Thoracic aorta (tissue), 2 donors: ENCODE measurements around the gene TATDN3. TPM values are rescaled to one million over a fixed set of nuclear protein-coding genes. Genes with fewer than 3 reads are reported as not detected.

Experiments used
- ATAC-seq: fragments of 150-250 bp; one replicate; pipeline ENCODE4 v1.8.0; 2017; ENCODE audit warnings: low read depth; ENCODE audit not compliant: insufficient number of reproducible peaks, low FRiP score
- DNase-seq: peaks from one replicate; pipeline ENCODE4 v3.0.0-alpha.2; 2020; ENCODE audit warnings: low spot score
- H3K27ac ChIP-seq, 2 donors: fragments of 200-600 bp; sonication (generic); 1 replicate in 1 of 2; 2 replicates in 1 of 2; pipeline ENCODE4 v1.5.1; 2016; ENCODE audit warnings: mild to moderate bottlenecking in 2 of 2, moderate library complexity in 2 of 2
- H3K27me3 ChIP-seq: fragments of 200-600 bp; sonication (generic); replicated peaks from 2 replicates; pipeline ENCODE4 v1.6.0; 2016; ENCODE audit warnings: mild to moderate bottlenecking; ENCODE audit not compliant: insufficient read depth
- H3K36me3 ChIP-seq: fragments of 200-600 bp; sonication (generic); one replicate; pipeline ENCODE4 v1.5.1; 2016
- H3K4me1 ChIP-seq, 2 donors: fragments of 200-600 bp; sonication (generic); 1 replicate in 1 of 2; 2 replicates in 1 of 2; pipeline versions ENCODE4 v1.5.1 to v1.6.0; 2016; ENCODE audit warnings: low read depth in 2 of 2, mild to moderate bottlenecking in 1 of 2; ENCODE audit not compliant: control insufficient read depth in 1 of 2
- H3K4me3 ChIP-seq: fragments of 200-600 bp; sonication (generic); 2 replicates; pipeline ENCODE4 v1.5.1; 2016; ENCODE audit warnings: mild to moderate bottlenecking
- H3K9me3 ChIP-seq: fragments of 200-600 bp; sonication (generic); 2 replicates; pipeline ENCODE4 v1.5.1; 2016
- total RNA-seq, 2 donors: library from RNA; depleted of rRNA; stranded (reverse); fragments of >200 nt; gene quantifications; one replicate each; pipeline versions ENCODE4 v1.1.0 to v1.2.3, GENCODE V29; 2016
- TF ChIP-seq, protein P1 (sequence below): fragments of 200-600 bp; sonication (generic); IDR thresholded peaks from one replicate; pipeline ENCODE4 v1.5.1; 2019; ENCODE audit warnings: antibody characterized with exemption

The TATDN3 gene
- total RNA-seq, 2 donors from 2014 or later: 8.1 to 8.9 TPM

GRCh38 chr1:212822956-212823355 is 31.3 kb downstream of the TATDN3 start:
- H3K4me1 ChIP-seq: no peaks in the 10 kb centered on the region
- ATAC-seq: no peak
- no peak overlapping the region for H3K4me3 ChIP-seq
- no peaks in the 10 kb centered on the region for H3K27me3 ChIP-seq
- no peak overlapping the region for H3K27ac ChIP-seq
- H3K9me3 ChIP-seq: peaks cover 13% of the 10 kb centered on the region
- TF ChIP-seq, protein P1, sequence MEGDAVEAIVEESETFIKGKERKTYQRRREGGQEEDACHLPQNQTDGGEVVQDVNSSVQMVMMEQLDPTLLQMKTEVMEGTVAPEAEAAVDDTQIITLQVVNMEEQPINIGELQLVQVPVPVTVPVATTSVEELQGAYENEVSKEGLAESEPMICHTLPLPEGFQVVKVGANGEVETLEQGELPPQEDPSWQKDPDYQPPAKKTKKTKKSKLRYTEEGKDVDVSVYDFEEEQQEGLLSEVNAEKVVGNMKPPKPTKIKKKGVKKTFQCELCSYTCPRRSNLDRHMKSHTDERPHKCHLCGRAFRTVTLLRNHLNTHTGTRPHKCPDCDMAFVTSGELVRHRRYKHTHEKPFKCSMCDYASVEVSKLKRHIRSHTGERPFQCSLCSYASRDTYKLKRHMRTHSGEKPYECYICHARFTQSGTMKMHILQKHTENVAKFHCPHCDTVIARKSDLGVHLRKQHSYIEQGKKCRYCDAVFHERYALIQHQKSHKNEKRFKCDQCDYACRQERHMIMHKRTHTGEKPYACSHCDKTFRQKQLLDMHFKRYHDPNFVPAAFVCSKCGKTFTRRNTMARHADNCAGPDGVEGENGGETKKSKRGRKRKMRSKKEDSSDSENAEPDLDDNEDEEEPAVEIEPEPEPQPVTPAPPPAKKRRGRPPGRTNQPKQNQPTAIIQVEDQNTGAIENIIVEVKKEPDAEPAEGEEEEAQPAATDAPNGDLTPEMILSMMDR: no peak
- H3K36me3 ChIP-seq: no peaks in the 10 kb centered on the region
- no peak for DNase-seq

DNA sequence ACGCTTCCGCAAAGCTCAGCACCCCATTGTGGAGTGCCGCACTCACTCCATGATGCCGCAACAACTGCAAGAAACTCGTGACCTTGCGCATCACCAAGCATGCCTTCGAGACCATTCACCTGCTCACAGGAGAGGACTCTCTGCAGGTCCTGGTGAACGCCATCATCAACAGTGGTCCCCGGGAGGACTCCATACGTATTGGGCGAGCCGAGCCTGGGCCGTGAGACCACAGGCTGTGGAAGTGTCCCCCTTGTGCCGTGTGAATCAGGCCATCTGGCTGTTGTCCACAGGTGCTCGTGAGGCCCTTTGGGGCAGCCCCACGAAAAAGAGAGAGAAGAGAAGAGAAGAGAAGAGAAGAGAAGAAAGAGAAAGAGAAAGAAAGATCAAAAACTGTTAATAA is 32.5 kb downstream of the TATDN3 start:
- H3K27ac ChIP-seq: no peak overlapping the region
- peaks cover 13% of the 10 kb centered on the region for H3K9me3 ChIP-seq
- no peak overlapping the region for H3K4me3 ChIP-seq
- DNase-seq (no peak), ATAC-seq (no peak)
- no peaks in the 10 kb centered on the region for H3K27me3 ChIP-seq
- TF ChIP-seq, protein P1: no peak
- no peaks in the 10 kb centered on the region for H3K36me3 ChIP-seq
- H3K4me1 ChIP-seq: no peaks in the 10 kb centered on the region

GRCh38 chr1:212825798-212826452 is 34.2 kb downstream of the TATDN3 start:
- TF ChIP-seq, protein P1: no peak
- H3K9me3 ChIP-seq: peaks cover 13% of the 10 kb centered on the region

DNA sequence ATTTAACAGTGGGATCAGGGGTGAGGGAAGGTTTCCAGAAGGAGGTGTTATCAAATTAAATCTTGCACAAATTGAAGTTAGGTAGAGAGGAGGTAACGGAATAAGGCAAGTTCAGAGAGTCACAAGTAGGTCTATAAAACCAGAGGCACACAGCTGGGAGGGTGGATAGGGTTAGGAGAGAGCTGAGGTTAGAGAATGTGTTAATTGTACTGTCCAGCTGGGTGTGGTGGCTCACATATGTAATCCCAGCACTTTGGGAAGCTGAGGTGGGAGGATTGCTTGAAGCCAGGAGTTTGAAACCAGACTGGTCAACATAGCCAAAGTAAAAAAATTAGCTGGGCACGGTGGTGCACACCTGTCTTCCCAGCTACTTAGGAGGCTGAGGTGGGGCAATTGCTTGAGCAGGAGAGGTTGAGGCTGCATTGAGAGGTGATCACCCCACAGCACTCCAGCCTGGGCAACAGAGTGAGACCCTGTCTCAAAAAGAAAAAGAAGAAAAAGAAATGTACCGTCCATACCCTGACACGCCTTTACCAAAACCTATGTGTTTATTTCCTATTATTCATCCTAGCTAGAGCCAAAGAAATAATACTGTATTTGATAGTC is 35.6 kb downstream of the TATDN3 start:
- Histone ChIP-seq H3K9me3 (peaks cover 13% of the 10 kb centered on the region), H3K27ac (no peak overlapping the region), H3K36me3 (no peaks in the 10 kb centered on the region), H3K4me3 (no peak overlapping the region), H3K27me3 (no peaks in the 10 kb centered on the region), H3K4me1 (no peaks in the 10 kb centered on the region)
- TF ChIP-seq, protein P1: no peak
- ATAC-seq: no peak
- no peak for DNase-seq

More at GRCh38 chr1:212825798-212826452, 34.2 kb downstream of the TATDN3 start:
- Histone ChIP-seq H3K36me3 (no peaks in the 10 kb centered on the region), H3K4me1 (no peaks in the 10 kb centered on the region), H3K4me3 (no peak overlapping the region), H3K27ac (no peak overlapping the region), H3K27me3 (no peaks in the 10 kb centered on the region)
- no peak for ATAC-seq
- DNase-seq: no peak

GRCh38 chr1:212827831-212828278 is 36.2 kb downstream of the TATDN3 start:
- no peak for DNase-seq
- Histone ChIP-seq H3K27ac (no peak overlapping the region), H3K27me3 (no peaks in the 10 kb centered on the region), H3K9me3 (peaks cover 13% of the 10 kb centered on the region), H3K4me1 (no peaks in the 10 kb centered on the region), H3K36me3 (no peaks in the 10 kb centered on the region), H3K4me3 (no peak overlapping the region)
- TF ChIP-seq, protein P1: no peak
- ATAC-seq: no peak
